ENCODE measurements around the gene KIF3B. TPM values are rescaled to one million over a fixed set of nuclear protein-coding genes. Genes with fewer than 3 reads are reported as not detected.

Gene KIF3B
- total and polyA plus RNA-seq, 2 of the 13 experiments (the other 11 are each of a cell fraction or from before 2014, with no cell fraction given): 23.6 to 28.8 TPM

DNA sequence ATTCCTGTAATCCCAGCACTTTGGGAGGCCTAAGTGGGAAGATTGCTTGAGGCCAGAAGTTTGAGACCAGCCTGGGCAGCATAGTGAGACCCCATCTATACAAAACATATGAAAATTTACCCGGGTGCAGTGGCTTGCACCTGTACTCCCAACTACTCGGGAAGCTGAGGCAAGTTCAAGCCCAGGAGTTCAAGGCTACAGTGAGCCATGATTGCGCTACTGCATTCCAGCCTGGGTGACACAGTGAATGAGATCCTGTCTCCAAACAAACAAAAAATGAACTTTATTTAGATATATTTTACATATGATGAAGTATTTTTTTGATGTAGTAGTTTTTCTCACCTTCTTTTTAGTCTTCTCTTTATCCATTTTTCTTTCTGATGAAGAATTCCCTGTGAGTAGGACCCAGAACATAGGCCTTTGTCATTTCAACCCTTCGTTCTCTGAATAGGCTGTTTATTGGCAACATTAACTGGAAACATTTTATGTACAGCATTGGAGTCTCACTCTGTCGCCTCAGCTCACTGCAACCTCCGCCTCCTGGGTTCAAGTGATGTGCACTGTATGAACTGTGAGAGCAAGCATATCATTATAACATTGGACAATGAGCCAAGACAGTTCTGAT is 10.9 kb downstream of the KIF3B start (continued):
- TF ChIP-seq PRDM15 (CRISPR knock-in tag; IDR thresholded peaks at IDR 0.05): peak; percentile 58; the same call in 1 of the 2 replicates
- no peak for TF ChIP-seq WIZ (CRISPR knock-in tag; IDR thresholded peaks at IDR 0.05)
- 0 out of 2 replicates have a peak, but pooled peaks have one; percentile 45 for TF ChIP-seq TEAD2 (CRISPR knock-in tag; IDR thresholded peaks at IDR 0.05)
- TF ChIP-seq ZNF142 (CRISPR knock-in tag; IDR thresholded peaks at IDR 0.05): peak; percentile 65; the same call in 1 of the 2 replicates
- peak; percentile 67; the same call in 1 of the 2 replicates for TF ChIP-seq FOXJ3 (CRISPR knock-in tag; IDR thresholded peaks at IDR 0.05; ENCODE audit: borderline replicate concordance)
- peak; percentile 84; the same call in 1 of the 2 replicates for TF ChIP-seq ZNF710 (CRISPR knock-in tag; IDR thresholded peaks at IDR 0.05; ENCODE audit: borderline replicate concordance)
- 0 out of 2 replicates have a peak, but pooled peaks have one; percentile 39 for TF ChIP-seq FOSL1 (CRISPR knock-in tag; IDR thresholded peaks at IDR 0.05; ENCODE audit: borderline replicate concordance)
- no peak for TF ChIP-seq TRIM24 (CRISPR knock-in tag; IDR thresholded peaks at IDR 0.05)
- TF ChIP-seq, protein P1, sequence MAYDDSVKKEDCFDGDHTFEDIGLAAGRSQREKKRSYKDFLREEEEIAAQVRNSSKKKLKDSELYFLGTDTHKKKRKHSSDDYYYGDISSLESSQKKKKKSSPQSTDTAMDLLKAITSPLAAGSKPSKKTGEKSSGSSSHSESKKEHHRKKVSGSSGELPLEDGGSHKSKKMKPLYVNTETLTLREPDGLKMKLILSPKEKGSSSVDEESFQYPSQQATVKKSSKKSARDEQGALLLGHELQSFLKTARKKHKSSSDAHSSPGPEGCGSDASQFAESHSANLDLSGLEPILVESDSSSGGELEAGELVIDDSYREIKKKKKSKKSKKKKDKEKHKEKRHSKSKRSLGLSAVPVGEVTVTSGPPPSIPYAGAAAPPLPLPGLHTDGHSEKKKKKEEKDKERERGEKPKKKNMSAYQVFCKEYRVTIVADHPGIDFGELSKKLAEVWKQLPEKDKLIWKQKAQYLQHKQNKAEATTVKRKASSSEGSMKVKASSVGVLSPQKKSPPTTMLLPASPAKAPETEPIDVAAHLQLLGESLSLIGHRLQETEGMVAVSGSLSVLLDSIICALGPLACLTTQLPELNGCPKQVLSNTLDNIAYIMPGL (CRISPR knock-in tag; IDR thresholded peaks at IDR 0.05; ENCODE audit: borderline replicate concordance in 1 of 2, low read depth in 1 of 2): no peak
- TF ChIP-seq STAT5B (CRISPR knock-in tag; IDR thresholded peaks at IDR 0.05): no peak
- TF ChIP-seq, protein P2, sequence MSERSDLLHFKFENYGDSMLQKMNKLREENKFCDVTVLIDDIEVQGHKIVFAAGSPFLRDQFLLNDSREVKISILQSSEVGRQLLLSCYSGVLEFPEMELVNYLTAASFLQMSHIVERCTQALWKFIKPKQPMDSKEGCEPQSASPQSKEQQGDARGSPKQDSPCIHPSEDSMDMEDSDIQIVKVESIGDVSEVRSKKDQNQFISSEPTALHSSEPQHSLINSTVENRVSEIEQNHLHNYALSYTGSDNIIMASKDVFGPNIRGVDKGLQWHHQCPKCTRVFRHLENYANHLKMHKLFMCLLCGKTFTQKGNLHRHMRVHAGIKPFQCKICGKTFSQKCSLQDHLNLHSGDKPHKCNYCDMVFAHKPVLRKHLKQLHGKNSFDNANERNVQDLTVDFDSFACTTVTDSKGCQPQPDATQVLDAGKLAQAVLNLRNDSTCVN (CRISPR knock-in tag; IDR thresholded peaks at IDR 0.05; ENCODE audit: borderline replicate concordance): peak; percentile 54; the same call in 1 of the 2 replicates
- TF ChIP-seq ERF (CRISPR knock-in tag; IDR thresholded peaks at IDR 0.05): peak; percentile 53; the same call in 1 of the 2 replicates
- TF ChIP-seq HMG20B (CRISPR knock-in tag; conservative IDR thresholded peaks at IDR 0.05): 0 out of 2 replicates have a peak, but pooled peaks have one; percentile 43
